ENCODE results near the gene TADA3. TPM values are rescaled to one million over a fixed set of nuclear protein-coding genes. Genes with fewer than 3 reads are reported as not detected.

Gene TADA3
- total RNA-seq, 1 experiment from 2014 or later: 49.0 TPM

DNA sequence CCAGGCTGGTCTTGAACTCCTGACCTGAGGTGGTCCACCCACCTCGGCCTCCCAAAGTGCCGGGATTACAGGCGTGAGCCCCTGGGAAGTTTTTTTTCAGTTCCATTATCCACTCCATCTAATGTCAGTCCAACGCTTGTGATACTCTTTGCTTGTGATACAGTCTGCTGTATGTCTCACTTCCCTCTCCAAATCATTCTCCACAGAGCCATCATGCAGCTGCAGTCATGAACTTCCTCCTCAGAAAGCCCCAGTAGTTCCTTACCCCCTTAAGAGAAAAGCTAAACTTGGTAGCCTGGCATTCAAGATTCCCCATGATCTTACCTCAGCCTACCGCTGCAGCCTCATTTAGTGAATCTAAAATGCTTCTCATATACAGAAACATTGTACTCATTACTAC, 2.9 kb upstream of the TADA3 start (continued):
- TF ChIP-seq, protein P1, sequence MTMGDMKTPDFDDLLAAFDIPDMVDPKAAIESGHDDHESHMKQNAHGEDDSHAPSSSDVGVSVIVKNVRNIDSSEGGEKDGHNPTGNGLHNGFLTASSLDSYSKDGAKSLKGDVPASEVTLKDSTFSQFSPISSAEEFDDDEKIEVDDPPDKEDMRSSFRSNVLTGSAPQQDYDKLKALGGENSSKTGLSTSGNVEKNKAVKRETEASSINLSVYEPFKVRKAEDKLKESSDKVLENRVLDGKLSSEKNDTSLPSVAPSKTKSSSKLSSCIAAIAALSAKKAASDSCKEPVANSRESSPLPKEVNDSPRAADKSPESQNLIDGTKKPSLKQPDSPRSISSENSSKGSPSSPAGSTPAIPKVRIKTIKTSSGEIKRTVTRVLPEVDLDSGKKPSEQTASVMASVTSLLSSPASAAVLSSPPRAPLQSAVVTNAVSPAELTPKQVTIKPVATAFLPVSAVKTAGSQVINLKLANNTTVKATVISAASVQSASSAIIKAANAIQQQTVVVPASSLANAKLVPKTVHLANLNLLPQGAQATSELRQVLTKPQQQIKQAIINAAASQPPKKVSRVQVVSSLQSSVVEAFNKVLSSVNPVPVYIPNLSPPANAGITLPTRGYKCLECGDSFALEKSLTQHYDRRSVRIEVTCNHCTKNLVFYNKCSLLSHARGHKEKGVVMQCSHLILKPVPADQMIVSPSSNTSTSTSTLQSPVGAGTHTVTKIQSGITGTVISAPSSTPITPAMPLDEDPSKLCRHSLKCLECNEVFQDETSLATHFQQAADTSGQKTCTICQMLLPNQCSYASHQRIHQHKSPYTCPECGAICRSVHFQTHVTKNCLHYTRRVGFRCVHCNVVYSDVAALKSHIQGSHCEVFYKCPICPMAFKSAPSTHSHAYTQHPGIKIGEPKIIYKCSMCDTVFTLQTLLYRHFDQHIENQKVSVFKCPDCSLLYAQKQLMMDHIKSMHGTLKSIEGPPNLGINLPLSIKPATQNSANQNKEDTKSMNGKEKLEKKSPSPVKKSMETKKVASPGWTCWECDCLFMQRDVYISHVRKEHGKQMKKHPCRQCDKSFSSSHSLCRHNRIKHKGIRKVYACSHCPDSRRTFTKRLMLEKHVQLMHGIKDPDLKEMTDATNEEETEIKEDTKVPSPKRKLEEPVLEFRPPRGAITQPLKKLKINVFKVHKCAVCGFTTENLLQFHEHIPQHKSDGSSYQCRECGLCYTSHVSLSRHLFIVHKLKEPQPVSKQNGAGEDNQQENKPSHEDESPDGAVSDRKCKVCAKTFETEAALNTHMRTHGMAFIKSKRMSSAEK (CRISPR knock-in tag; IDR thresholded peaks at IDR 0.05; ENCODE audit: borderline replicate concordance): no peak
- TF ChIP-seq SP1 (CRISPR knock-in tag; conservative IDR thresholded peaks at IDR 0.05) (no peak), ZNF219 (CRISPR knock-in tag; IDR thresholded peaks at IDR 0.05; ENCODE audit: borderline replicate concordance) (no peak), GABPB1 (CRISPR knock-in tag; IDR thresholded peaks at IDR 0.05) (no peak), ESRRA (CRISPR knock-in tag; IDR thresholded peaks at IDR 0.05; ENCODE audit: borderline replicate concordance) (no peak)
- TF ChIP-seq, protein P2, sequence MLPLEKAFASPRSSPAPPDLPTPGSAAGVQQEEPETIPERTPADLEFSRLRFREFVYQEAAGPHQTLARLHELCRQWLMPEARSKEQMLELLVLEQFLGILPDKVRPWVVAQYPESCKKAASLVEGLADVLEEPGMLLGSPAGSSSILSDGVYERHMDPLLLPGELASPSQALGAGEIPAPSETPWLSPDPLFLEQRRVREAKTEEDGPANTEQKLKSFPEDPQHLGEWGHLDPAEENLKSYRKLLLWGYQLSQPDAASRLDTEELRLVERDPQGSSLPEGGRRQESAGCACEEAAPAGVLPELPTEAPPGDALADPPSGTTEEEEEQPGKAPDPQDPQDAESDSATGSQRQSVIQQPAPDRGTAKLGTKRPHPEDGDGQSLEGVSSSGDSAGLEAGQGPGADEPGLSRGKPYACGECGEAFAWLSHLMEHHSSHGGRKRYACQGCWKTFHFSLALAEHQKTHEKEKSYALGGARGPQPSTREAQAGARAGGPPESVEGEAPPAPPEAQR (CRISPR knock-in tag; IDR thresholded peaks at IDR 0.05): no peak
- TF ChIP-seq, protein P3, sequence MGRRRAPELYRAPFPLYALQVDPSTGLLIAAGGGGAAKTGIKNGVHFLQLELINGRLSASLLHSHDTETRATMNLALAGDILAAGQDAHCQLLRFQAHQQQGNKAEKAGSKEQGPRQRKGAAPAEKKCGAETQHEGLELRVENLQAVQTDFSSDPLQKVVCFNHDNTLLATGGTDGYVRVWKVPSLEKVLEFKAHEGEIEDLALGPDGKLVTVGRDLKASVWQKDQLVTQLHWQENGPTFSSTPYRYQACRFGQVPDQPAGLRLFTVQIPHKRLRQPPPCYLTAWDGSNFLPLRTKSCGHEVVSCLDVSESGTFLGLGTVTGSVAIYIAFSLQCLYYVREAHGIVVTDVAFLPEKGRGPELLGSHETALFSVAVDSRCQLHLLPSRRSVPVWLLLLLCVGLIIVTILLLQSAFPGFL (CRISPR knock-in tag; IDR thresholded peaks at IDR 0.05; ENCODE audit: borderline replicate concordance): no peak
- TF ChIP-seq, protein P4, sequence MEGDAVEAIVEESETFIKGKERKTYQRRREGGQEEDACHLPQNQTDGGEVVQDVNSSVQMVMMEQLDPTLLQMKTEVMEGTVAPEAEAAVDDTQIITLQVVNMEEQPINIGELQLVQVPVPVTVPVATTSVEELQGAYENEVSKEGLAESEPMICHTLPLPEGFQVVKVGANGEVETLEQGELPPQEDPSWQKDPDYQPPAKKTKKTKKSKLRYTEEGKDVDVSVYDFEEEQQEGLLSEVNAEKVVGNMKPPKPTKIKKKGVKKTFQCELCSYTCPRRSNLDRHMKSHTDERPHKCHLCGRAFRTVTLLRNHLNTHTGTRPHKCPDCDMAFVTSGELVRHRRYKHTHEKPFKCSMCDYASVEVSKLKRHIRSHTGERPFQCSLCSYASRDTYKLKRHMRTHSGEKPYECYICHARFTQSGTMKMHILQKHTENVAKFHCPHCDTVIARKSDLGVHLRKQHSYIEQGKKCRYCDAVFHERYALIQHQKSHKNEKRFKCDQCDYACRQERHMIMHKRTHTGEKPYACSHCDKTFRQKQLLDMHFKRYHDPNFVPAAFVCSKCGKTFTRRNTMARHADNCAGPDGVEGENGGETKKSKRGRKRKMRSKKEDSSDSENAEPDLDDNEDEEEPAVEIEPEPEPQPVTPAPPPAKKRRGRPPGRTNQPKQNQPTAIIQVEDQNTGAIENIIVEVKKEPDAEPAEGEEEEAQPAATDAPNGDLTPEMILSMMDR (IDR thresholded peaks at IDR 0.05): no peak

DNA sequence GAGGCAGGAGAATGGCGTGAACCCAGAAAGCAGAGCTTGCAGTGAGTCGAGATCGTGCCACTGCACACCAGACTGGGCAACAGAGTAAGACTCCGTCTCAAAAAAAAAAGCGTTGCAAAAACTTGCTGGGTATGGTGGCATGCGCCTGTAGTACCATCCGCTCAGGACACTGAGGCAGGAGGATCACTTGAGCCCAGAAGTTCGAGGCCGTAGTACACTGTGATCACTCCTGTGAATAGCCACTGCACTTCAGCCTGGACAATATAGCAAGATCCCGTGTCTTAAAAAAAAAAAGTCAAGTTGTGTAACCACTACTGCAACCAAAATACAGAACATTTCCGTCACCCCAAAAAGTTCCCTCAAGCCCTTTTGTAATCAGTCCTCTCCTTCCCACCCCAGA, 2.1 kb upstream of the TADA3 start:
- CTCF ChIA-PET: no interaction called here
- H3K27ac Mint-ChIP-seq: peak overlapping the region; percentile 3; the same call in 1 of the 2 replicates
- no peak for DNase-seq (ENCODE audit: low spot score)
- TF ChIP-seq JUN (CRISPR knock-in tag; IDR thresholded peaks at IDR 0.05): no peak
- peak; percentile 94 for TF ChIP-seq ZNF121 (CRISPR knock-in tag; IDR thresholded peaks at IDR 0.05)
- peaks cover 18% of the 10 kb centered on the region for H3K4me1 Mint-ChIP-seq
- H3K9me3 Mint-ChIP-seq: no peaks in the 10 kb centered on the region
- no peak for ATAC-seq
- POLR2A ChIA-PET: no interaction called here
- peaks cover 42% of the 10 kb centered on the region for H3K36me3 Mint-ChIP-seq
- peak overlapping the region; percentile 94 for H3K4me3 Mint-ChIP-seq
- H3K27me3 Mint-ChIP-seq (ENCODE audit: low read depth): no peaks in the 10 kb centered on the region; the same call in 1 of the 2 replicates

DNA sequence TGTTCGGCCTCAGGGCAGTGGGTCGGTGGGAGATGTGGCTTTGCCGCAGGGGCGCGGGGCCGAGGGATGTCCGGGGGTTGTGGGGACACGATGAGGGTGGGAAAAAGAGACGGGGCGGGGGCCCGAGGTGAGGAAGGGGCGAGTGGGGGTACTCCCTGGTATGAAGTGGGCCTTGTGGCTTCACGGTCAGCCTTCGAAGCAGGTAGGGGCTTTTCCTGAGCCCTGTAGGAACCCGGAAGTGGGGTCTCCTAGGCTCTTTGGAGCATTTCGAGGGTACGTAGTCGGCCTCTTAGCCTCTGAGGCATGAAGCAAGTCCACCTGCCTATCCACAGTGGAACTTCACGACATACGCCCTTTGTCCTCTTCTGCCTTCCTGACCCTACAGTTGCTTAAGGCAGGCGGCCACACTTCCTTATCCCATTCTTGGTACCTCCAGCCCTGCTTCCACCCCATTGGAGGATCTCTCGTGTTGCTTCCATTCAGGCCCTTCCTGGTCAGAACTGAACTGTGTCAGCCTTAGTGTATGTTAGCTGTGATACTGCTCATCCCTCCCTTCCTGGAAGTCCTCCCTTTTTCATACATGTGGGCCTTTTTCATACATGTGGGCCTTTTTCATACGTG, 998 bp upstream of the TADA3 start:
- ATAC-seq (peak; percentile 12), DNase-seq (ENCODE audit: low spot score) (no peak)
- Mint-ChIP-seq H3K27me3 (ENCODE audit: low read depth) (no peaks in the 10 kb centered on the region; the same call in 1 of the 2 replicates), H3K36me3 (peaks cover 43% of the 10 kb centered on the region), H3K9me3 (no peaks in the 10 kb centered on the region), H3K27ac (peak overlapping the region; percentile 87), H3K4me3 (peak overlapping the region; percentile 94), H3K4me1 (peaks cover 18% of the 10 kb centered on the region)
- TF ChIP-seq, protein P5, sequence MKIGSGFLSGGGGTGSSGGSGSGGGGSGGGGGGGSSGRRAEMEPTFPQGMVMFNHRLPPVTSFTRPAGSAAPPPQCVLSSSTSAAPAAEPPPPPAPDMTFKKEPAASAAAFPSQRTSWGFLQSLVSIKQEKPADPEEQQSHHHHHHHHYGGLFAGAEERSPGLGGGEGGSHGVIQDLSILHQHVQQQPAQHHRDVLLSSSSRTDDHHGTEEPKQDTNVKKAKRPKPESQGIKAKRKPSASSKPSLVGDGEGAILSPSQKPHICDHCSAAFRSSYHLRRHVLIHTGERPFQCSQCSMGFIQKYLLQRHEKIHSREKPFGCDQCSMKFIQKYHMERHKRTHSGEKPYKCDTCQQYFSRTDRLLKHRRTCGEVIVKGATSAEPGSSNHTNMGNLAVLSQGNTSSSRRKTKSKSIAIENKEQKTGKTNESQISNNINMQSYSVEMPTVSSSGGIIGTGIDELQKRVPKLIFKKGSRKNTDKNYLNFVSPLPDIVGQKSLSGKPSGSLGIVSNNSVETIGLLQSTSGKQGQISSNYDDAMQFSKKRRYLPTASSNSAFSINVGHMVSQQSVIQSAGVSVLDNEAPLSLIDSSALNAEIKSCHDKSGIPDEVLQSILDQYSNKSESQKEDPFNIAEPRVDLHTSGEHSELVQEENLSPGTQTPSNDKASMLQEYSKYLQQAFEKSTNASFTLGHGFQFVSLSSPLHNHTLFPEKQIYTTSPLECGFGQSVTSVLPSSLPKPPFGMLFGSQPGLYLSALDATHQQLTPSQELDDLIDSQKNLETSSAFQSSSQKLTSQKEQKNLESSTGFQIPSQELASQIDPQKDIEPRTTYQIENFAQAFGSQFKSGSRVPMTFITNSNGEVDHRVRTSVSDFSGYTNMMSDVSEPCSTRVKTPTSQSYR (CRISPR knock-in tag; IDR thresholded peaks at IDR 0.05): no peak
- TF ChIP-seq, protein P2 (CRISPR knock-in tag; IDR thresholded peaks at IDR 0.05): no peak
- 0 out of 2 replicates have a peak, but pooled peaks have one; percentile 27 for TF ChIP-seq ZNF416 (CRISPR knock-in tag; IDR thresholded peaks at IDR 0.05)
- TF ChIP-seq RORB (CRISPR knock-in tag; IDR thresholded peaks at IDR 0.05): no peak
- no peak for TF ChIP-seq TEAD4 (CRISPR knock-in tag; IDR thresholded peaks at IDR 0.05)
- no peak for TF ChIP-seq ZNF317 (CRISPR knock-in tag; IDR thresholded peaks at IDR 0.05; ENCODE audit: borderline replicate concordance, low read depth)
- TF ChIP-seq ZNF671 (CRISPR knock-in tag; IDR thresholded peaks at IDR 0.05): peak; percentile 48; the same call in 1 of the 2 replicates
- peak; percentile 37; the same call in 1 of the 2 replicates for TF ChIP-seq PRRX2 (CRISPR knock-in tag; IDR thresholded peaks at IDR 0.05)
- TF ChIP-seq NFATC4 (CRISPR knock-in tag; IDR thresholded peaks at IDR 0.05): 0 out of 2 replicates have a peak, but pooled peaks have one; percentile 16
- peak; percentile 71 for TF ChIP-seq EMX1 (CRISPR knock-in tag; IDR thresholded peaks at IDR 0.05)
- POLR2A ChIA-PET: interaction anchor here (0.5 to 1.8 kb wide), 16 partner anchors 9 to 1036 kb away, joined by 3 to 11 read pairs (median 4); partner anchors contain the start of genes CAMK1 and OGG1
- CTCF ChIA-PET: interaction anchor here (0.7 to 1.6 kb wide), 11 partner anchors 11 to 293 kb away, joined by 3 to 11 read pairs (median 4); partner anchors contain the start of genes CAMK1, CRELD1 and OGG1
